Measurements from ENCODE around the gene CAMK1D. TPM values are rescaled to one million over a fixed set of nuclear protein-coding genes. Genes with fewer than 3 reads are reported as not detected.

The CAMK1D gene
- total RNA-seq, 3 donors from 2014 or later = 4.4 to 17.3 (median 5.2) TPM

DNA sequence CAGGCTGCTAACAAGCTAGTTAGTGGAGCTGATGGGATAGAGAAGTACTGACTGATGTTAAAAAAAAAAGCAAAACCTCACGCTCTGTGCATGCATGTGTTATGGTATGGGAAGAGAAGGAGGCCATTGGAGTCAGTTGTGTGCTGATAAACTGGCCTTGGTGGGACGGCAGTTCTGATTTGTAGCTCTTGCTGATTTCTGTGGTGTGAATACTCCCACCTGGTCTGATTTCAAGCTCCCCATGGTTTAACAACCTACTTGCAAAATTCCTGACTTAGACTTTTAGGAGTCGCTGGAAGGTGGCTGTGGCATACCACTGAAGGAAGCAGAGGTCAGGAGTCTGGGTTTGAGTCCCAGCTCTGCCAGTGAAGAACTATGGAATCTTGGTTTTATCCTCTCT, 15.2 kb downstream of the CAMK1D start:
- H3K4me1 ChIP-seq = no peaks in the 10 kb centered on the region
- no peak overlapping the region for H3K4me3 ChIP-seq
- no peaks in the 10 kb centered on the region for H3K9me3 ChIP-seq
- H3K27me3 ChIP-seq = no peaks in the 10 kb centered on the region
- H3K27ac ChIP-seq = no peak overlapping the region
- DNase-seq (ENCODE audit: low spot score in 2 of 2) = no peak
- TF ChIP-seq POLR2AphosphoS5 (IDR thresholded peaks at IDR 0.05) (no peak), POLR2A (IDR thresholded peaks at IDR 0.05) (no peak)
- TF ChIP-seq, protein P1, sequence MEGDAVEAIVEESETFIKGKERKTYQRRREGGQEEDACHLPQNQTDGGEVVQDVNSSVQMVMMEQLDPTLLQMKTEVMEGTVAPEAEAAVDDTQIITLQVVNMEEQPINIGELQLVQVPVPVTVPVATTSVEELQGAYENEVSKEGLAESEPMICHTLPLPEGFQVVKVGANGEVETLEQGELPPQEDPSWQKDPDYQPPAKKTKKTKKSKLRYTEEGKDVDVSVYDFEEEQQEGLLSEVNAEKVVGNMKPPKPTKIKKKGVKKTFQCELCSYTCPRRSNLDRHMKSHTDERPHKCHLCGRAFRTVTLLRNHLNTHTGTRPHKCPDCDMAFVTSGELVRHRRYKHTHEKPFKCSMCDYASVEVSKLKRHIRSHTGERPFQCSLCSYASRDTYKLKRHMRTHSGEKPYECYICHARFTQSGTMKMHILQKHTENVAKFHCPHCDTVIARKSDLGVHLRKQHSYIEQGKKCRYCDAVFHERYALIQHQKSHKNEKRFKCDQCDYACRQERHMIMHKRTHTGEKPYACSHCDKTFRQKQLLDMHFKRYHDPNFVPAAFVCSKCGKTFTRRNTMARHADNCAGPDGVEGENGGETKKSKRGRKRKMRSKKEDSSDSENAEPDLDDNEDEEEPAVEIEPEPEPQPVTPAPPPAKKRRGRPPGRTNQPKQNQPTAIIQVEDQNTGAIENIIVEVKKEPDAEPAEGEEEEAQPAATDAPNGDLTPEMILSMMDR (IDR thresholded peaks at IDR 0.05) = no peak
- H3K36me3 ChIP-seq = no peaks in the 10 kb centered on the region
- intact Hi-C loops (cut with DNase I; ENCODE audit: low total_unique reads) = no loop called here

DNA sequence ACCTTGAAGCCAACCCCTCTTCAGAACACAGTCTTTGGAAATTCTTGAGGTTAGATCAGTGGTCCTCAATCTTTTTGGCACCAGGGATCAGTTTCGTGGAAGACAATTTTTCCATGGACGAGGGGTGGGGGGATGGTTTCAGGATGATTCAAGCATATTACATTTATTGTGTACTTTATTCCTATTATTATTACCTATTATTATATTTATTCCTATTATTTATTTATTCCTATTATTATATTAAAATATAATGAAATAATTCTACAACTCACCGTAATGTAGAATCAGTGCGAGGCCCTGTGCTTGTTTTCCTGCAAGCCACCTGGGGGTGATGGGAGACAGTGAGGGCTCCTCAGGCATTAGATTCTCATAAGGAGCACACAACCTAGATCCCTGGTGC, 17.9 kb downstream of the CAMK1D start:
- TF ChIP-seq POLR2A (IDR thresholded peaks at IDR 0.05) (no peak), POLR2AphosphoS5 (IDR thresholded peaks at IDR 0.05) (no peak)
- TF ChIP-seq, protein P1 (IDR thresholded peaks at IDR 0.05) = no peak
- Histone ChIP-seq H3K36me3 (no peaks in the 10 kb centered on the region), H3K27ac (no peak overlapping the region), H3K4me3 (no peak overlapping the region), H3K4me1 (no peaks in the 10 kb centered on the region), H3K9me3 (no peaks in the 10 kb centered on the region), H3K27me3 (no peaks in the 10 kb centered on the region)
- DNase-seq (ENCODE audit: low spot score in 2 of 2) = no peak
- intact Hi-C loops (cut with DNase I; ENCODE audit: low total_unique reads) = no loop called here

DNA sequence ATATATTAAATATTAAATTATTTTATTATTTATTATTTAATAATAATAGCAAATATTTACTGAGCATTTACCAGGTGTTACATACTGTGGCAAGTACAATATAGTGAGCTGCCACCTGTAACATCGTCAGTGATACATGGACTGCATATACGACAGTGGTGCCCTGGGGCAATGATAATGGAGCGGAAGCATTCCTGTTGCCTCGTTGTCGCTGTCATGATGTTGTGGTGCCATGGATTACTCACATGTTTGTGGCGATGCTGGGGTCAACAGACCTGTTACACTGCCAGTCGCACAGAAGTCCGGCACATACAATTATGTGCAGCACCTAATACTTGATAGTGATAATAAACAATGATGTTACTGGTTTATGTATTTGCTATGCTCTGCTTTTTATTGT, 20.6 kb downstream of the CAMK1D start:
- intact Hi-C loops (cut with DNase I; ENCODE audit: low total_unique reads) = no loop called here
- Histone ChIP-seq H3K36me3 (no peaks in the 10 kb centered on the region), H3K27me3 (no peaks in the 10 kb centered on the region), H3K9me3 (no peaks in the 10 kb centered on the region), H3K27ac (no peak overlapping the region), H3K4me1 (no peaks in the 10 kb centered on the region), H3K4me3 (no peak overlapping the region)
- DNase-seq (ENCODE audit: low spot score in 2 of 2) = no peak
- no peak for TF ChIP-seq POLR2A (IDR thresholded peaks at IDR 0.05)
- TF ChIP-seq POLR2AphosphoS5 (IDR thresholded peaks at IDR 0.05) = no peak
- TF ChIP-seq, protein P1 (IDR thresholded peaks at IDR 0.05) = no peak

DNA sequence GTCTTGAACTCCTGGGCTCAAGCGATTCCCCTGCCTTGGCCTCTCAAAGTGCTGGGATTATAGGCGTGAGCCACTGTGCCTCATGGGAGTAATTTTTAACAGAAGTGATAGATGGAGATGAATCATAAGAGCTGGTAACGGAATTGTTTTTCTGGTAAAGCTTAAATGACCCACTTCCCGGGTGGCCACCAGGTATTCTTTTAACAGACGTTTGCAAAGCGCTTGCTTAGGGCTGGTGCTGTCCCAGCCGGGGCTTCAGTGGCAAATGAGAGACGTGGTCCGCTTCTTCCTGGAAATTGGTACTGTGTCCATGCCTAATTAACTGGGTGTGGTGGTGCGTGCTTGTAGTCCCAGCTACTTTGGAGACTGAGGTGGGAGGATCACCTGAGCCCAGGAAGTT, 23.5 kb downstream of the CAMK1D start:
- H3K9me3 ChIP-seq = no peaks in the 10 kb centered on the region
- DNase-seq (ENCODE audit: low spot score in 2 of 2) = no peak
- H3K27ac ChIP-seq = no peak overlapping the region
- intact Hi-C loops (cut with DNase I; ENCODE audit: low total_unique reads) = no loop called here
- H3K4me3 ChIP-seq = no peak overlapping the region
- TF ChIP-seq, protein P1 (IDR thresholded peaks at IDR 0.05) = no peak
- no peaks in the 10 kb centered on the region for H3K4me1 ChIP-seq
- no peaks in the 10 kb centered on the region for H3K27me3 ChIP-seq
- no peaks in the 10 kb centered on the region for H3K36me3 ChIP-seq

DNA sequence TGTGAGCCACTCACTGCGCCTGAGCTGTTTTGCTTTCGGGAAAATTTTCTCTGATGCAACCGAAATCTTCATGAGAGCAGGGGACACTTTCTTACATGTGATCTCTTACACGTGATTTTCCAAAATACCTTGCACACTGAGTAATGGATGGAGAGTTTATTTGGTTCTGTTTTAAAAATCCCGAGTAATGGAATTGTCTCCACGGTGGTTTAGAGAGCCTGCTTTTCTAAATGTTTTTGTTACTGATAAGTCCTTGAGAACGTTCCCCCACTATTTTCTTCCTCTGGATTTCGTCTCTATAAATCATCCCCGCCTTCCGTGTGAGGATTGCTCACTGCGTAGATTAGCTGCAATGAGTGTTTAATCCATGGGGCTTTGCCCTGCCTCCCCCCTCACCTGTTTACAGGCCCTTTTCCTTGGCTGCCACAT, 25.7 kb downstream of the CAMK1D start:
- TF ChIP-seq, protein P1 (IDR thresholded peaks at IDR 0.05) = no peak
- TF ChIP-seq POLR2AphosphoS5 (IDR thresholded peaks at IDR 0.05) (no peak), POLR2A (IDR thresholded peaks at IDR 0.05) (no peak)
- H3K36me3 ChIP-seq = no peaks in the 10 kb centered on the region
- H3K9me3 ChIP-seq = no peaks in the 10 kb centered on the region
- intact Hi-C loops (cut with DNase I; ENCODE audit: low total_unique reads) = no loop called here
- H3K4me1 ChIP-seq = no peaks in the 10 kb centered on the region
- DNase-seq (ENCODE audit: low spot score in 2 of 2) = no peak
- H3K27me3 ChIP-seq = no peaks in the 10 kb centered on the region
- no peak overlapping the region for H3K27ac ChIP-seq
- H3K4me3 ChIP-seq = no peak overlapping the region

Data from breast epithelium (tissue), 4 donors.